Transverse colon (tissue), 4 donors: ENCODE results near the gene SRI. TPM values are rescaled to one million over a fixed set of nuclear protein-coding genes. Genes with fewer than 3 reads are reported as not detected.
"Not testable (repeated sequence)": the region's sequence is repeated elsewhere in the genome, so short reads cannot be mapped to it uniquely, and the experiment has no call there.

Source experiments
- DNase-seq: peaks from one replicate; pipeline ENCODE4 v3.0.0-alpha.2; 2019
- H3K27ac ChIP-seq, 4 donors: fragments of 200-600 bp; sonication (generic); 2 replicates each; pipeline ENCODE4 v1.5.1; 2016 to 2018; ENCODE audit warnings: inconsistent platforms in 4 of 4
- H3K27me3 ChIP-seq: fragments of 200-600 bp; sonication (generic); 2 replicates; pipeline ENCODE4 v1.5.1; 2017; ENCODE audit warnings: inconsistent platforms
- H3K36me3 ChIP-seq, 4 donors: fragments of 200-600 bp; sonication (generic); 2 replicates each; pipeline ENCODE4 v1.5.1; 2017 to 2019; ENCODE audit warnings: inconsistent platforms in 4 of 4
- H3K4me1 ChIP-seq, 4 donors: fragments of 200-600 bp; sonication (generic); 2 replicates each; pipeline ENCODE4 v1.5.1; 2017 to 2020; ENCODE audit warnings: inconsistent platforms in 4 of 4
- H3K4me3 ChIP-seq, 4 donors: fragments of 200-600 bp; sonication (generic); 1 replicate in 1 of 4; 2 replicates in 3 of 4; pipeline versions ENCODE4 v1.5.1 to v1.6.1; 2017 to 2019; ENCODE audit warnings: inconsistent platforms in 4 of 4
- H3K9me3 ChIP-seq, 2 donors: fragments of 200-600 bp; sonication (generic); 2 replicates each; pipeline ENCODE4 v1.5.1; 2017 to 2019; ENCODE audit warnings: inconsistent platforms in 2 of 2
- CTCF ChIP-seq, 5 experiments: fragments of 200-600 bp in 3 of 5; fragments of 450-650 bp in 2 of 5; sonication (generic) in 3 of 5; IDR thresholded peaks; 1 replicate in 2 of 5; 2 replicates in 3 of 5; pipeline ENCODE4 v1.5.1; 2016 to 2017; ENCODE audit warnings: antibody characterized with exemption in 5 of 5, inconsistent platforms in 3 of 5, mild to moderate bottlenecking in 2 of 5, moderate library complexity in 1 of 5
- EP300 ChIP-seq: sonication (generic); formaldehyde crosslinking; IDR thresholded peaks from one replicate; pipeline ENCODE4 v1.6.1; 2017; ENCODE audit warnings: antibody characterized with exemption, low read depth
- POLR2A ChIP-seq: fragments of 450-650 bp; IDR thresholded peaks from one replicate; pipeline ENCODE4 v1.6.1; 2016; ENCODE audit warnings: antibody characterized with exemption, mild to moderate bottlenecking, moderate library complexity
- POLR2AphosphoS5 ChIP-seq, 3 donors: sonication (generic); formaldehyde crosslinking; IDR thresholded peaks; one replicate each; pipeline ENCODE4 v1.6.1; 2016; ENCODE audit warnings: antibody characterized with exemption in 3 of 3
- WGBS, 2 donors: methylation state at CpG; one replicate each; pipeline ENCODE4 v1.1.5; 2018; ENCODE audit warnings: low coverage in 1 of 2; 5-methylcytosine and 5-hydroxymethylcytosine counted together
- in situ Hi-C, 4 donors: fragments of 200-750 bp; cut with MboI; loops; one replicate each; pipeline versions ENCODE4 v1.15.0 to v1.15.1; 2017; ENCODE audit warnings: low sequenced_read_pairs in 3 of 4, low pct_ligation_motif_present in 1 of 4, low pct_unique_long_range_greater_than_20kb in 1 of 4
- intact Hi-C: fragments of 100-400 bp; cut with DNase I; formaldehyde crosslinking; loops from one replicate; pipeline ENCODE4 v1.15.1; 2023; ENCODE audit warnings: low total_unique reads
- total RNA-seq, 4 donors: library from RNA; depleted of rRNA; stranded (reverse); fragments of >200 nt; gene quantifications; one replicate each; pipeline ENCODE4 v1.1.0, GENCODE V29; 2016

The SRI gene
- total RNA-seq, 4 donors from 2014 or later = 163 to 672 (median 475) TPM

- Histone ChIP-seq H3K27me3 (no peaks in the 10 kb centered on the region), H3K9me3 (no peaks in the 10 kb centered on the region), H3K36me3 (no peaks in the 10 kb centered on the region), H3K27ac (no peak overlapping the region), H3K4me3 (no peak overlapping the region), H3K4me1 (peaks cover 0 to 6% (median 0%) of the 10 kb centered on the region in 4 donors)
- in situ Hi-C loops (no loop called here), intact Hi-C loops (no loop called here)
- no peak for DNase-seq
- TF ChIP-seq EP300 = no peak
- no peak for TF ChIP-seq POLR2AphosphoS5 (IDR thresholded peaks at IDR 0.05)
- peak; percentile 42 to 56 (median 53) for TF ChIP-seq CTCF (IDR thresholded peaks at IDR 0.05)
- TF ChIP-seq POLR2A = no peak
- WGBS, 2 donors = 0 to 18% methylated on average over 1 of the region's 1 CpG
Observed at GRCh38 chr7:88169717-88170320, 50.0 kb downstream of the SRI start.

GRCh38 chr7:88167721-88168120 lies 52.1 kb downstream of the SRI start:
- Histone ChIP-seq H3K9me3 (no peaks in the 10 kb centered on the region), H3K4me1 (peaks cover 0 to 6% (median 0%) of the 10 kb centered on the region in 4 donors), H3K27ac (no peak overlapping the region), H3K36me3 (no peaks in the 10 kb centered on the region), H3K27me3 (no peaks in the 10 kb centered on the region), H3K4me3 (no peak overlapping the region)
- intact Hi-C loops = no loop called here
- in situ Hi-C loops = no loop called here
- DNase-seq = no peak
- WGBS, 2 donors = 77 to 96% methylated on average over 2 of the region's 2 CpGs
- TF ChIP-seq EP300 = no peak

GRCh38 chr7:88167223-88167622 lies 52.6 kb downstream of the SRI start:
- no peaks in the 10 kb centered on the region for H3K9me3 ChIP-seq
- TF ChIP-seq POLR2AphosphoS5 (IDR thresholded peaks at IDR 0.05) (no peak), CTCF (IDR thresholded peaks at IDR 0.05) (no peak), POLR2A (no peak), EP300 (no peak)
- DNase-seq = no peak
- intact Hi-C loops (no loop called here), in situ Hi-C loops (no loop called here)
- WGBS, 2 donors = 84 to 100% methylated on average over 1 to 2 of the region's 2 CpGs
- H3K4me1 ChIP-seq = peaks cover 0 to 6% (median 0%) of the 10 kb centered on the region in 4 donors
- H3K27ac ChIP-seq = no peak overlapping the region
- no peaks in the 10 kb centered on the region for H3K27me3 ChIP-seq
- no peaks in the 10 kb centered on the region for H3K36me3 ChIP-seq
- no peak overlapping the region for H3K4me3 ChIP-seq

GRCh38 chr7:88165697-88166096 lies 54.1 kb downstream of the SRI start:
- intact Hi-C loops (no loop called here), in situ Hi-C loops (no loop called here)
- Histone ChIP-seq H3K9me3 (no peaks in the 10 kb centered on the region), H3K27me3 (no peaks in the 10 kb centered on the region), H3K27ac (no peak overlapping the region), H3K4me1 (peaks cover 0 to 6% (median 0%) of the 10 kb centered on the region in 4 donors), H3K4me3 (no peak overlapping the region), H3K36me3 (no peaks in the 10 kb centered on the region)
- DNase-seq = no peak
- no peak for TF ChIP-seq POLR2A
- no peak for TF ChIP-seq EP300

- DNase-seq, intact Hi-C loops, H3K4me1 ChIP-seq, H3K27ac ChIP-seq, H3K27me3 ChIP-seq, H3K9me3 ChIP-seq, H3K4me3 ChIP-seq, in situ Hi-C loops, H3K36me3 ChIP-seq: not testable (repeated sequence)
- WGBS, 2 donors = 70% methylated on average over 2 of the region's 2 CpGs; no CpG with 5 or more reads in 1 of the 2 donors
Observed at GRCh38 chr7:88159741-88160140, 60.1 kb downstream of the SRI start.

- 71 to 80% methylated on average over 1 of the region's 1 CpG for WGBS, 2 donors
Observed at GRCh38 chr7:88156356-88156755, 63.5 kb downstream of the SRI start.

More at GRCh38 chr7:88156356-88156755, 63.5 kb downstream of the SRI start:
- Histone ChIP-seq H3K9me3 (peaks cover 3 to 5% of the 10 kb centered on the region in 2 donors), H3K4me1 (no peaks in the 10 kb centered on the region), H3K27me3 (no peaks in the 10 kb centered on the region), H3K27ac (no peak overlapping the region), H3K4me3 (no peak overlapping the region), H3K36me3 (no peaks in the 10 kb centered on the region)
- in situ Hi-C loops (no loop called here), intact Hi-C loops (no loop called here)
- TF ChIP-seq POLR2AphosphoS5 (IDR thresholded peaks at IDR 0.05) (no peak), EP300 (no peak), CTCF (IDR thresholded peaks at IDR 0.05) (no peak), POLR2A (no peak)
- no peak for DNase-seq
